ENCODE results near the gene SELENOH. TPM values are rescaled to one million over a fixed set of nuclear protein-coding genes. Genes with fewer than 3 reads are reported as not detected.

The SELENOH gene
- total RNA-seq, 2 experiments from 2014 or later = 48.0 to 48.5 TPM

DNA sequence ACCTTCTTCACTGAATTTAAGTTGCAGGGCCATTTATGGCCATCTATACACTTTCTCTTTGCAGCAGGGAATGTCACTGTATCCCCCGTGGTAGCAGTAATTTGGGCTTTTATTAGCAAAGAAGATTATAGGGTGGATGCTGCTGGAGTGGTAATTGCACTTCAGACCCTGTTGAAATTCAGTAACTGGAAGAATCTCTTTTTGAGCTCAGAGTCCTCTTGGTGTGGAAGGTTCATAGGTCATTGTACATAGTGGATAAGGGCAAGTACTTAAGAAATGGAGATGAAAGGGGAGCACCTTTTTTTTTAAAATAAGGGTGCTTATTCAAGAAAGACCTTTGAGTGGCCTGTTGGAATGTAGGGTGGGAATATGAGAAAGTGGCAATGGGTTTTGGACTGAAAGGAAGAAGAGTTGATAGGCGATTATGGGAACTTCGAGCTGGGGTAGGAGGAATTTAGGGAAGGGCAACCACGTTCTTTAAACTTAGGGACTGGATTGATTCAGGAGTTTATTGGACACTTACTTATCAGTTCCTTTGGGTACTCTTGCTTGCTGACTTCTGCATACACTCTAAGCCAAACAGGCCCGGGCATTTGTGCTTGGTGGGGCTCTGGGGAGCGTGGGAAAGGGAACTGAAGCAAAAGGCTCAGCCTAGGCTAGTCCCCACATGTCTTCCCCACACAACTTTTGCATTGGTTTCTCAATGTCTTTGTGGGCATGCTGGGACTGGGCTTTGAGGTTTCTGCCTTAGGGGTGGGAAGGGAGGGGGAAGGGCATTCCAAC lies 46.8 kb downstream of the SELENOH start:
- ATAC-seq (ENCODE audit: poor library complexity) = no peak
- H3K36me3 ChIP-seq (ENCODE audit: insufficient read depth, low read length) = no peaks in the 10 kb centered on the region
- H3K9me3 Mint-ChIP-seq = no peaks in the 10 kb centered on the region
- CTCF ChIA-PET = interaction anchor here (2.4 kb wide), 1 partner anchor 13 kb away, joined by 11 read pairs; no protein-coding TSS in a partner anchor
- TF ChIP-seq, protein P1, sequence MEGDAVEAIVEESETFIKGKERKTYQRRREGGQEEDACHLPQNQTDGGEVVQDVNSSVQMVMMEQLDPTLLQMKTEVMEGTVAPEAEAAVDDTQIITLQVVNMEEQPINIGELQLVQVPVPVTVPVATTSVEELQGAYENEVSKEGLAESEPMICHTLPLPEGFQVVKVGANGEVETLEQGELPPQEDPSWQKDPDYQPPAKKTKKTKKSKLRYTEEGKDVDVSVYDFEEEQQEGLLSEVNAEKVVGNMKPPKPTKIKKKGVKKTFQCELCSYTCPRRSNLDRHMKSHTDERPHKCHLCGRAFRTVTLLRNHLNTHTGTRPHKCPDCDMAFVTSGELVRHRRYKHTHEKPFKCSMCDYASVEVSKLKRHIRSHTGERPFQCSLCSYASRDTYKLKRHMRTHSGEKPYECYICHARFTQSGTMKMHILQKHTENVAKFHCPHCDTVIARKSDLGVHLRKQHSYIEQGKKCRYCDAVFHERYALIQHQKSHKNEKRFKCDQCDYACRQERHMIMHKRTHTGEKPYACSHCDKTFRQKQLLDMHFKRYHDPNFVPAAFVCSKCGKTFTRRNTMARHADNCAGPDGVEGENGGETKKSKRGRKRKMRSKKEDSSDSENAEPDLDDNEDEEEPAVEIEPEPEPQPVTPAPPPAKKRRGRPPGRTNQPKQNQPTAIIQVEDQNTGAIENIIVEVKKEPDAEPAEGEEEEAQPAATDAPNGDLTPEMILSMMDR (IDR thresholded peaks at IDR 0.05) = no peak
- no peak overlapping the region for H3K27ac ChIP-seq (ENCODE audit: low read depth in 1 of 2, low read length in 2 of 2)
- H3K27me3 ChIP-seq (ENCODE audit: control insufficient read depth in 1 of 2, insufficient read depth in 2 of 2, low read length in 2 of 2) = no peaks in the 10 kb centered on the region
- no peaks in the 10 kb centered on the region for H3K9me3 ChIP-seq (ENCODE audit: control insufficient read depth in 1 of 2, insufficient read depth in 1 of 2, low read length in 2 of 2)
- H3K4me1 Mint-ChIP-seq (ENCODE audit: low read depth) = peaks cover 23% of the 10 kb centered on the region
- H3K36me3 Mint-ChIP-seq (ENCODE audit: low read depth) = peaks cover 5% of the 10 kb centered on the region
- H3K4me1 ChIP-seq (ENCODE audit: insufficient read depth, low read length) = peaks cover 22% of the 10 kb centered on the region
- peak in 2 of 14 experiments; percentile 18 to 19 for DNase-seq
- peak overlapping the region; percentile 11 for H3K27ac Mint-ChIP-seq
- POLR2A ChIA-PET = interaction anchor here (1.1 kb wide), 1 partner anchor 46 kb away, joined by 4 read pairs; the partner anchor contains the start of gene SELENOH
- H3K4me3 ChIP-seq (ENCODE audit: low read length) = no peak overlapping the region
- intact Hi-C loops (cut with DNase I, micrococcal nuclease) = no loop called here
- H3K4me3 Mint-ChIP-seq = no peak overlapping the region
- H3K27me3 Mint-ChIP-seq = no peaks in the 10 kb centered on the region

DNA sequence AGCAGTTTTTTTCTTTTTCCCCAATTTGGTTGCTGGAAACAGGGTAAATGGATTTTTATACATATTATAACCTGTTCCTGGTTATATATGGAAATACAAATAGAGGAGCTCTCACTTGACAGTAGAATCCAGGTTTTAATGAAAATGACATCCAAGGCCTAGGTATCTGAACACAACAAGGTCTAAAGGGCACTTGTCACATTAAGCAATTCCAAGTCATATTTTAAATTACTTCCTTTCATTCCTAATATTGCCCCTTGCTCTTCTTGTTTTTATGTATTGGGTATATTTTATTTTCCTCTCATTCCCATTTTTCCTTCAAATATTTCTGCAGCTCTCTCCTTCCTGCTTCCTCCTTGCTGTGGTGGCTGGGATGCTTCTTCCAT lies 47.4 kb downstream of the SELENOH start:
- H3K27ac ChIP-seq (ENCODE audit: low read depth in 1 of 2, low read length in 2 of 2) = no peak overlapping the region
- H3K4me3 ChIP-seq (ENCODE audit: low read length) = no peak overlapping the region
- intact Hi-C loops (cut with DNase I, micrococcal nuclease) = no loop called here
- no peak overlapping the region for H3K27ac Mint-ChIP-seq
- H3K9me3 ChIP-seq (ENCODE audit: control insufficient read depth in 1 of 2, insufficient read depth in 1 of 2, low read length in 2 of 2) = no peaks in the 10 kb centered on the region
- no peaks in the 10 kb centered on the region for H3K9me3 Mint-ChIP-seq
- H3K4me1 Mint-ChIP-seq (ENCODE audit: low read depth) = peaks cover 28% of the 10 kb centered on the region
- H3K4me3 Mint-ChIP-seq = no peak overlapping the region
- no peak for DNase-seq
- H3K36me3 Mint-ChIP-seq (ENCODE audit: low read depth) = peaks cover 5% of the 10 kb centered on the region
- no peak for ATAC-seq (ENCODE audit: poor library complexity)
- H3K36me3 ChIP-seq (ENCODE audit: insufficient read depth, low read length) = no peaks in the 10 kb centered on the region
- POLR2A ChIA-PET = interaction anchor here (1.1 kb wide), 1 partner anchor 47 kb away, joined by 4 read pairs; the partner anchor contains the start of gene SELENOH
- TF ChIP-seq, protein P1 (IDR thresholded peaks at IDR 0.05) = no peak
- peaks cover 28% of the 10 kb centered on the region for H3K4me1 ChIP-seq (ENCODE audit: insufficient read depth, low read length)
- H3K27me3 Mint-ChIP-seq = no peaks in the 10 kb centered on the region
- CTCF ChIA-PET = interaction anchor here (2.4 kb wide), 1 partner anchor 12 kb away, joined by 11 read pairs; no protein-coding TSS in a partner anchor
- H3K27me3 ChIP-seq (ENCODE audit: control insufficient read depth in 1 of 2, insufficient read depth in 2 of 2, low read length in 2 of 2) = no peaks in the 10 kb centered on the region

DNA sequence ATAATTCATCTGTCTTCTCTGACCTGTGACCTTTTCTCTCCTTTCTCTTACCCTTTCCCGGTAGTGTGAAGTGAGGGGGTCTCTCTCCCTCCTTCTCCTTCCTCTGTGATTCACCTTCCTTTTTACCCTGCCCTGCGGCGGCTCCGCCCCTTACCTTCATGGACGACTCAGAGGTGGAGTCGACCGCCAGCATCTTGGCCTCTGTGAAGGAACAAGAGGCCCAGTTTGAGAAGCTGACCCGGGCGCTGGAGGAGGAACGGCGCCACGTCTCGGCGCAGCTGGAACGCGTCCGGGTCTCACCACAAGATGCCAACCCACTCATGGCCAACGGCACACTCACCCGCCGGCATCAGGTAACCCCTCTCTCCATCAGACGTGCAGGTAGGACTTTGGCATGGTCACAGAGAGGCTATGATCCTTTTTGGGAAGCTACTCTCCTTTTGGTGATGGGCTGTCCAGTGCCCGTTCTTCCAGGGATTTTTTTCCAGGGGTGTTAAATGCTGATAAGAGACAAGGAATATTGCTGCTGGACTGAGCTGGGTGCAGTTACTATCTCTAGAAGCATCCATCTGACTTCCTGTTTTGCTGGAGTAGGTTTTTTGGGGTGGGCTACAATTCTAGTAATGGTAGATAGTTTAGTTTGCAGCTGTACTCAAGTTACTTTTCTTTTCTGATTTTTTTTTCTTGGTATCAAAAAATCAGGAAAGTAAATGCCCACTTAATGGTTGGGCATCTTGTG lies 50.2 kb downstream of the SELENOH start:
- H3K27ac ChIP-seq (ENCODE audit: low read depth in 1 of 2, low read length in 2 of 2) = peak overlapping the region; percentile 79 to 83
- ChIA-PET CTCF (interaction anchor here (1.7 kb wide), 1 partner anchor 9 kb away, joined by 8 read pairs; no protein-coding TSS in a partner anchor), POLR2A (interaction anchor here (1.0 to 1.9 kb wide), 3 partner anchors 9 to 50 kb away, joined by 3 to 13 read pairs (median 4); partner anchors contain the start of gene SELENOH)
- intact Hi-C loops (cut with DNase I, micrococcal nuclease) = loop anchor here in 1 of 2 experiments (1.0 to 5.0 kb wide), 4 partner anchors 51 to 786 kb away; partner anchors contain the start of genes LPXN, MED19, SELENOH and TMX2
- H3K9me3 ChIP-seq (ENCODE audit: control insufficient read depth in 1 of 2, insufficient read depth in 1 of 2, low read length in 2 of 2) = no peaks in the 10 kb centered on the region
- TF ChIP-seq, protein P1 (IDR thresholded peaks at IDR 0.05) = no peak
- no peaks in the 10 kb centered on the region for H3K27me3 ChIP-seq (ENCODE audit: control insufficient read depth in 1 of 2, insufficient read depth in 2 of 2, low read length in 2 of 2)
- H3K9me3 Mint-ChIP-seq = no peaks in the 10 kb centered on the region
- peak; percentile 8 for ATAC-seq (ENCODE audit: poor library complexity)
- H3K4me3 Mint-ChIP-seq = peak overlapping the region; percentile 80
- H3K4me1 Mint-ChIP-seq (ENCODE audit: low read depth) = peaks cover 34% of the 10 kb centered on the region
- H3K36me3 ChIP-seq (ENCODE audit: insufficient read depth, low read length) = peaks cover 4% of the 10 kb centered on the region
- H3K4me1 ChIP-seq (ENCODE audit: insufficient read depth, low read length) = peaks cover 31% of the 10 kb centered on the region
- H3K27ac Mint-ChIP-seq = peak overlapping the region; percentile 95
- no peaks in the 10 kb centered on the region for H3K27me3 Mint-ChIP-seq
- DNase-seq = peak in 4 of 14 experiments; percentile 2 to 30 (median 14)
- H3K36me3 Mint-ChIP-seq (ENCODE audit: low read depth) = peaks cover 18% of the 10 kb centered on the region
- no peak overlapping the region for H3K4me3 ChIP-seq (ENCODE audit: low read length)

Data from CD4-positive, alpha-beta T cell (primary cell).